Transverse colon (tissue), 4 donors: ENCODE measurements around the gene SLC6A11. TPM values are rescaled to one million over a fixed set of nuclear protein-coding genes. Genes with fewer than 3 reads are reported as not detected.

Source experiments
- DNase-seq: peaks from one replicate; pipeline ENCODE4 v3.0.0-alpha.2; 2019
- H3K27ac ChIP-seq, 4 donors: fragments of 200-600 bp; sonication (generic); 2 replicates each; pipeline ENCODE4 v1.5.1; 2016 to 2018; ENCODE audit warnings: inconsistent platforms in 4 of 4
- H3K27me3 ChIP-seq: fragments of 200-600 bp; sonication (generic); 2 replicates; pipeline ENCODE4 v1.5.1; 2017; ENCODE audit warnings: inconsistent platforms
- H3K36me3 ChIP-seq, 4 donors: fragments of 200-600 bp; sonication (generic); 2 replicates each; pipeline ENCODE4 v1.5.1; 2017 to 2019; ENCODE audit warnings: inconsistent platforms in 4 of 4
- H3K4me1 ChIP-seq, 4 donors: fragments of 200-600 bp; sonication (generic); 2 replicates each; pipeline ENCODE4 v1.5.1; 2017 to 2020; ENCODE audit warnings: inconsistent platforms in 4 of 4
- H3K4me3 ChIP-seq, 4 donors: fragments of 200-600 bp; sonication (generic); 1 replicate in 1 of 4; 2 replicates in 3 of 4; pipeline versions ENCODE4 v1.5.1 to v1.6.1; 2017 to 2019; ENCODE audit warnings: inconsistent platforms in 4 of 4
- H3K9me3 ChIP-seq, 2 donors: fragments of 200-600 bp; sonication (generic); 2 replicates each; pipeline ENCODE4 v1.5.1; 2017 to 2019; ENCODE audit warnings: inconsistent platforms in 2 of 2
- CTCF ChIP-seq, 5 experiments: fragments of 200-600 bp in 3 of 5; fragments of 450-650 bp in 2 of 5; sonication (generic) in 3 of 5; IDR thresholded peaks; 1 replicate in 2 of 5; 2 replicates in 3 of 5; pipeline ENCODE4 v1.5.1; 2016 to 2017; ENCODE audit warnings: antibody characterized with exemption in 5 of 5, inconsistent platforms in 3 of 5, mild to moderate bottlenecking in 2 of 5, moderate library complexity in 1 of 5
- EP300 ChIP-seq: sonication (generic); formaldehyde crosslinking; IDR thresholded peaks from one replicate; pipeline ENCODE4 v1.6.1; 2017; ENCODE audit warnings: antibody characterized with exemption, low read depth
- POLR2A ChIP-seq: fragments of 450-650 bp; IDR thresholded peaks from one replicate; pipeline ENCODE4 v1.6.1; 2016; ENCODE audit warnings: antibody characterized with exemption, mild to moderate bottlenecking, moderate library complexity
- POLR2AphosphoS5 ChIP-seq, 3 donors: sonication (generic); formaldehyde crosslinking; IDR thresholded peaks; one replicate each; pipeline ENCODE4 v1.6.1; 2016; ENCODE audit warnings: antibody characterized with exemption in 3 of 3
- WGBS, 2 donors: methylation state at CpG; one replicate each; pipeline ENCODE4 v1.1.5; 2018; ENCODE audit warnings: low coverage in 1 of 2; 5-methylcytosine and 5-hydroxymethylcytosine counted together
- in situ Hi-C, 4 donors: fragments of 200-750 bp; cut with MboI; loops; one replicate each; pipeline versions ENCODE4 v1.15.0 to v1.15.1; 2017; ENCODE audit warnings: low sequenced_read_pairs in 3 of 4, low pct_ligation_motif_present in 1 of 4, low pct_unique_long_range_greater_than_20kb in 1 of 4
- intact Hi-C: fragments of 100-400 bp; cut with DNase I; formaldehyde crosslinking; loops from one replicate; pipeline ENCODE4 v1.15.1; 2023; ENCODE audit warnings: low total_unique reads
- total RNA-seq, 4 donors: library from RNA; depleted of rRNA; stranded (reverse); fragments of >200 nt; gene quantifications; one replicate each; pipeline ENCODE4 v1.1.0, GENCODE V29; 2016

The SLC6A11 gene
- total RNA-seq, 4 donors from 2014 or later: not detected

GRCh38 chr3:10936686-10937085 lies 120.7 kb downstream of the SLC6A11 start:
- H3K27me3 ChIP-seq: no peaks in the 10 kb centered on the region
- no peaks in the 10 kb centered on the region for H3K4me1 ChIP-seq
- H3K9me3 ChIP-seq: no peaks in the 10 kb centered on the region
- intact Hi-C loops: no loop called here
- H3K36me3 ChIP-seq: no peaks in the 10 kb centered on the region
- H3K4me3 ChIP-seq: no peak overlapping the region
- 72% methylated on average over 7 of the region's 7 CpGs; no CpG with 5 or more reads in 1 of the 2 donors for WGBS, 2 donors
- no peak overlapping the region for H3K27ac ChIP-seq
- no peak for DNase-seq
- in situ Hi-C loops: loop anchor here in 1 of 4 donors (25.0 kb wide), 1 partner anchor 401 kb away; no protein-coding TSS in a partner anchor
- no peak for TF ChIP-seq EP300
- no peak for TF ChIP-seq POLR2A
- TF ChIP-seq CTCF (IDR thresholded peaks at IDR 0.05): no peak
- TF ChIP-seq POLR2AphosphoS5 (IDR thresholded peaks at IDR 0.05): no peak

- no peaks in the 10 kb centered on the region for H3K9me3 ChIP-seq
- no peaks in the 10 kb centered on the region for H3K27me3 ChIP-seq
- H3K4me1 ChIP-seq: no peaks in the 10 kb centered on the region
- 86% methylated on average over 12 of the region's 12 CpGs; no CpG with 5 or more reads in 1 of the 2 donors for WGBS, 2 donors
- no peak for DNase-seq
- intact Hi-C loops (no loop called here), in situ Hi-C loops (loop anchor here in 1 of 4 donors (25.0 kb wide), 1 partner anchor 400 kb away; no protein-coding TSS in a partner anchor)
- no peak overlapping the region for H3K4me3 ChIP-seq
- TF ChIP-seq EP300 (no peak), POLR2A (no peak)
- H3K36me3 ChIP-seq: no peaks in the 10 kb centered on the region
- no peak overlapping the region for H3K27ac ChIP-seq
Measured at GRCh38 chr3:10937141-10937825, 121.3 kb downstream of the SLC6A11 start.

GRCh38 chr3:10939556-10939955 lies 123.5 kb downstream of the SLC6A11 start:
- no peak overlapping the region for H3K4me3 ChIP-seq
- DNase-seq: no peak
- in situ Hi-C loops: loop anchor here in 1 of 4 donors (25.0 kb wide), 1 partner anchor 398 kb away; no protein-coding TSS in a partner anchor
- H3K4me1 ChIP-seq: no peaks in the 10 kb centered on the region
- TF ChIP-seq CTCF (IDR thresholded peaks at IDR 0.05): no peak
- no peak for TF ChIP-seq POLR2A
- TF ChIP-seq EP300: no peak
- TF ChIP-seq POLR2AphosphoS5 (IDR thresholded peaks at IDR 0.05): no peak
- intact Hi-C loops: no loop called here
- no peaks in the 10 kb centered on the region for H3K27me3 ChIP-seq
- H3K9me3 ChIP-seq: no peaks in the 10 kb centered on the region
- no peak overlapping the region for H3K27ac ChIP-seq
- 80% methylated on average over 4 of the region's 4 CpGs; no CpG with 5 or more reads in 1 of the 2 donors for WGBS, 2 donors
- H3K36me3 ChIP-seq: no peaks in the 10 kb centered on the region

GRCh38 chr3:10940106-10940505 lies 124.1 kb downstream of the SLC6A11 start:
- intact Hi-C loops: no loop called here

More at GRCh38 chr3:10940106-10940505, 124.1 kb downstream of the SLC6A11 start:
- H3K36me3 ChIP-seq: no peaks in the 10 kb centered on the region
- H3K27me3 ChIP-seq: peaks cover 3% of the 10 kb centered on the region
- no peaks in the 10 kb centered on the region for H3K4me1 ChIP-seq
- no peak overlapping the region for H3K4me3 ChIP-seq
- no peak overlapping the region for H3K27ac ChIP-seq
- H3K9me3 ChIP-seq: no peaks in the 10 kb centered on the region
- in situ Hi-C loops: loop anchor here (10.0 to 25.0 kb wide), 2 partner anchors 115 to 397 kb away; no protein-coding TSS in a partner anchor
- WGBS, 2 donors: 79% methylated on average over 12 of the region's 12 CpGs; no CpG with 5 or more reads in 1 of the 2 donors
- TF ChIP-seq POLR2AphosphoS5 (IDR thresholded peaks at IDR 0.05) (no peak), POLR2A (no peak), CTCF (IDR thresholded peaks at IDR 0.05) (no peak), EP300 (no peak)
- DNase-seq: no peak
